GM12874 (cell line): Measurements from ENCODE around the gene CORO7.
A peak's percentile ranks its signal among the peaks of the same experiment; 100 is the strongest.

Source experiments
- TF ChIP-seq, protein P1 (sequence below): IDR thresholded peaks from 2 replicates; pipeline ENCODE4 v1.5.1; 2011; ENCODE audit warnings: low read depth, mild to moderate bottlenecking, control low read depth, low read length, moderate library complexity; ENCODE audit not compliant: insufficient read depth

CORO7 gene

DNA sequence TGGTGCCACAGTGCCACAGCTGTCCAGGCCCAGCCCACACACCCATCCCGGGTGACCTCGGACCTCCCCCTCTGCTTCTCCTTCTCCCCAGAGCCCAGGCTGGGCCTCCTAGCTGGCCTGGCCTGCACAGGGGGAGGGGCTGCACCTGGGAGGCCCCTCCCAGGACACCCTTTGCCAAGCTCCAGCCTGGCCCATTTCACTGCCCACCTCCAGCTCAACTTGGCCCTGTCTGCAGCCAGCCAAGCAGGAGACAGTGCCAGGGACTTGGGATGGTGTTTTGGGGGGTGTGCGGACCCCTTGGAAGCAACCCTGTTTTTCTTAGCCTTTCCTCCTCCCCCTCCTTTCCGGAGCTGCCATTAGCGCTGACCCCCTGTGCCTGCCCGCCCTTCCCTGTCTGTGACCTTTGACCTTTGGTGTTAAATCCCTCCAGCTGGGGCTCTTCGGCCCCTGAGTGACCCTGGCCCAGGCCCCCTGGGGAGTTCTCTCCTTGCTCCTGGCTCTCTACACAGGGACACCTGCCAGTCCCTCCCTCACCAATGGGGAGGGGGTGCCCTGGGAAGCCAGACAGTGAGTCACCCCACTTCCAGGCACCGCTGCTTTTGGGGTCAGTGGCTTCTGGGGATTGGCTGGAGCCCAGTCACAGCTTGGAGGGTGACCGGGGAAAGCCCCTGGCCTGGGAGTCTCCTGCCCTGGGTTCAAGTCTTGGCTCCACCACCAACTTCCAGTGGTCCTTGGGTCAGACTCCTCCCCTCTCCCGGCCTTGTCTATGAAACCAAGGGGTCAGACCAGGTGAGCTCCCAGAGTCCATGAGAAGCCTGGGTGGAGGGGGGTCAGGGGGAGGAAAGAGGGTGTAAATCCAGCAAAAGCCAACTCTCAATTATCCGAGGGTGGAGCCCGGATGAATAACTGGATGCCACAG is 98.6 kb downstream of the CORO7 start:
- TF ChIP-seq, protein P1, sequence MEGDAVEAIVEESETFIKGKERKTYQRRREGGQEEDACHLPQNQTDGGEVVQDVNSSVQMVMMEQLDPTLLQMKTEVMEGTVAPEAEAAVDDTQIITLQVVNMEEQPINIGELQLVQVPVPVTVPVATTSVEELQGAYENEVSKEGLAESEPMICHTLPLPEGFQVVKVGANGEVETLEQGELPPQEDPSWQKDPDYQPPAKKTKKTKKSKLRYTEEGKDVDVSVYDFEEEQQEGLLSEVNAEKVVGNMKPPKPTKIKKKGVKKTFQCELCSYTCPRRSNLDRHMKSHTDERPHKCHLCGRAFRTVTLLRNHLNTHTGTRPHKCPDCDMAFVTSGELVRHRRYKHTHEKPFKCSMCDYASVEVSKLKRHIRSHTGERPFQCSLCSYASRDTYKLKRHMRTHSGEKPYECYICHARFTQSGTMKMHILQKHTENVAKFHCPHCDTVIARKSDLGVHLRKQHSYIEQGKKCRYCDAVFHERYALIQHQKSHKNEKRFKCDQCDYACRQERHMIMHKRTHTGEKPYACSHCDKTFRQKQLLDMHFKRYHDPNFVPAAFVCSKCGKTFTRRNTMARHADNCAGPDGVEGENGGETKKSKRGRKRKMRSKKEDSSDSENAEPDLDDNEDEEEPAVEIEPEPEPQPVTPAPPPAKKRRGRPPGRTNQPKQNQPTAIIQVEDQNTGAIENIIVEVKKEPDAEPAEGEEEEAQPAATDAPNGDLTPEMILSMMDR: no peak

DNA sequence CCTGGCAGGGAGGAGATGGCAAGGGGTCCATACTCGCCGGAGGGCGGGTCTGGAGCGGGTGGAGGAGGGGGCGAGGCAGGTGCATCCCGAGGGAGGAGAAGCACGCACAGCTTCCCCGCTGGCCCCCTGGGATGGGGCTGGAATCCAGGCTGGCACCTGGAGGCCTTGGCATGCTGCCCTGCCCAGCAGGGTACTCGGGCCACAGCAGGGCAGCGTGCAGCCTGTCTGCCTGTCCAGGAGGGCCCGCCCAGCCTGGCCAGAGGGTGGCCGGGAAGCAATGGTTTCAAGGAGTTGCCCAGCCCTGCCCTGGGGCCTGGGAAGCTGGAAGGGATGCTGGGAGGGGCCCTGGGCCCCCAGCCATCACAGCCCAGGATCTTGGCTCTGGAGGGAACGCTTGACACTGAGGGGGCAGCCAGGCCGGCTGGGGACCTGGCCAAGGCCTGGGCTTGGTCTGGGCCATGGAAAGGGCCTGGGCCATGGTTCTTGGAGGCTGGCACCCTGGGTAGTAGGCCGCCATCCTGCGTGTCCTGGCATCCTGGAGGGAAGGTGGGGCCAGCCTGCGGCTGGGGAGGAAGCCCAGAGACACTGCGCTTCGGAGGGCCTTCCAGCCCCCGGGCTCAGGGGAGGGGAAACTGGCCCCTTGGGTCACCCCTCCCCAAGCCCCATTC is 99.4 kb downstream of the CORO7 start:
- TF ChIP-seq, protein P1: no peak

DNA sequence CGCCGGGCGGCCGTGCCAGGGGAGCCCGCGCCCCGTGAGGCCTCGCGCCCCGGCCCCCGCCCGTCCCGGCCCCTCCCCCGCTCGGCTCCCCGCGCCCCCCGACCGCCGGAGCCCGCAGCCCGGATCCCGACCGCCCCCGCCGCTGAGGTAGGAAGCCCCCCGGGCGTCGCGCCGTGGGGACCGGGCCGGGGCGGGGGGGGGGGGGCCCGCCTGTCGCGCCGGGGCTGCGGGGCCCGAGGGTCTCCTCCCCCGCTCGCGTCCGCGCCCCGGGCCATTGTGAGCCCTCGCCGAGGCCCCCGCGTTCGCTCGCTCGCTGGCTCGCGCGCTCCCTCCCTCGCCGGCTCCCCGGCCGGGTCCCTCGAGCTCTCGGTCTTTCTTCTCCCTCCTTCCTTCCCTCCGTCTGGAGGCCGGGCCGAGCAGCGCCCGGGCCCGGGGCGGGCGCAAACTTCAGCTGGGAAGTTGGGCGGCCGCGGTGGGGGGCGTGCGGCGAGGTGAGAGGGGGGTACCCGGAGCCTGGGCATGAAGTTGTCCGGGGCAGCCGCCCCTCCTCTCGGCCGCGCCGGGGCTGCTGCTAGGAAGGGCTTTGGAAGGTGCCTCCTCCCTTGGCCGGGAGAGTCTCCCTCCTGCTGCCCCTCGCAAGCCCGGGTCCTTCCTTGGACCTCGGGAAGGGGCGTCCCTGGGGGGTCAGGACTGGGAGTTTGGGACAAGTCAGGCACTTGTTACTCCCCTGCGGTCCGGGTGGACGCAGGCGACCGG is 100.1 kb downstream of the CORO7 start:
- TF ChIP-seq, protein P1: no peak

DNA sequence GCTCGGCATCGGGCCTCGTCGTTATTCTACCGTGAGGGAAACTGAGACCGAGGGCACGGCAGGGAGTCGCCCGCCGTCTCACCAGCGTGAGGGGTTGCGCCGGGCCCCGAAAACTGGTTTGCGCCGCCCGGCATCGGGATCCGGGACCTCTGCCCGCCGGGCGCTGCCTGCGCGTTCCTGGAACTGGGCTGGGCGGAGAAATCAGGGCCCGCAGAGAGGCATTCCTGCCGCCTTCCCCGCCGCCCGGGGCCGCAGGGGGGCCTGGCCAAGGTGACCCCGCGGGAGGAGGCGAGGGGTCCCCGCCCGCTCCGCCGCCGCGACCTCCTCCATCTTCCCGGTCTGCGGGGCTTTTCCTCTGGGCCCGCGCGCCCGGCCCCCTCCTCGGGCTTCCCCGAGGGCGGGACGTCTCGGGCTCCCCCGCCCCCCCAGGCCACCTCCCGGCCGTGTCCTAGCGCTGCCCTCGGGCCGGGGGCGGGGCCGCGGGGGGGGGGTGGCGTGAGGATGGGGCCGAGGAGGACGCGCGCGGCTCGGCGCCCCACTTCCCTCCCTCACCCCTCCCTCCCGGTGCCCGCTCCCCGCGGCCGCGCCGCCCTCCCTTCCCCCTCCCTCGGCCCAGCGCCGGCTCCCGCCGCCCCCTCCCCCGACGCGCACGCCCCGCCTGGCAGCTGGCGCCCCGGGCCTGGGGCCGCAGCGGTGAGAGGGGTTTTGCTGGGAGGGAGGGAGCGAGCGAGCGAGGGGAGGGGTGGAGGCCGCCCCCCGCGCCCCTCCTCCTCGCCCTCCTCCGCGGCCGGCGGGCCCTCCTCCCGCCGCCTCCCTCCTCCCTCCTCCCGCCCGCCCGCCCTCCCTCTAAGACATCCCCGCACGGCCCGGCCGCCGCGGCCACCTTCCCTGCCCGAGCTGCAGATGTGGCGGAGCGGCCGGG is 100.9 kb downstream of the CORO7 start, which contains the start of gene GLIS2:
TSS of gene GLIS2 (plus strand) at position 882 of the 922 bp plus-strand sequence. CDS start 16,214 bp downstream, outside the sequence.
- TF ChIP-seq, protein P1: no peak

DNA sequence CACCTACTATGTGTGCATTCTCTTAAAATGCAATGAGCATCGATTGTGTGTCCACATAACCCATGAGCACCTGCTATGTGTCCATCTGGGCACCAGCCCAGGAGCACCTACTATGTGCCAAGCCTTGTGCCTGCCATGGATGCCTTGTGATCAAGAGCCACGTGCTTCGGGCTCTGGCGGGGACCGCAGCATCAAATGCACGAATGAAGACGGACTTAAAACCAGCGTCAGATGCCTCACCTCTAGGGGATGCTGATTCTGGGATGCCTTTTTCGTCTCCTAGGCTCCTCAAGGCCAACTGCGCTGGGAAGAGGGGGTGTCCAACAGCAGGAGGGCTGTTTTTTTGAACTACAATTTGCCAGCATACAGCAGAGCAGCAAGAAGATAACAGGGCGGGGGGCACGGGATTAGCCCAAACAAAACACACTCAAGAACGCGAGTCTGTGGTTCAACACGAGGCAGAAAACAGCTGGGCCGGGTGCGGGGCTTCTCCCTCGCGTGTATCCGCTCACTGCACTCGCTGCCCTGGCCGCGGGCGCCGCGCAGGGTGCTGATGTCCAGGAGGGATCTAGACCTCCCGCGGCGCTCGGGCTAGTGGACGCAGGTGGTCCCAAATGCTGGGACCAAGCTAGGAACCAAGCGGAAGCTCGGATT is 101.7 kb downstream of the CORO7 start:
- TF ChIP-seq, protein P1: 0 out of 2 replicates have a peak, but pooled peaks have one; percentile 28
